GM12878 (cell line): ENCODE data around the gene NSG1. TPM values are rescaled to one million over a fixed set of nuclear protein-coding genes. Genes with fewer than 3 reads are reported as not detected.

ENCODE experiments used
- ATAC-seq: fragments of 200-7000 bp; cut with Tn5 transposase; 3 replicates; pipeline ENCODE4 v1.9.1; 2020; ENCODE audit warnings: mild to moderate bottlenecking, moderate library complexity
- BruUV-seq: library from RNA; stranded (reverse); fragments of 400-500 nt; replicated peaks from 2 replicates; lab custom pipeline; 2021; lab: Mats Ljungman, UMichigan
- CTCF ChIA-PET: fragments of 300-600 bp; sonication (Branson Sonifier 250); formaldehyde crosslinking; extraction: SDS; loops from one replicate; lab custom pipeline; 2021; ENCODE audit warnings: inconsistent platforms; lab: Yijun Ruan, JAX
- POLR2A ChIA-PET: fragments of 350-600 bp; formaldehyde crosslinking; extraction: SDS; loops from one replicate; lab custom pipeline; 2021; ENCODE audit warnings: inconsistent platforms; lab: Charles Lee
- RAD21 ChIA-PET: fragments of 300-600 bp; sonication (Branson Sonifier 250); formaldehyde crosslinking; loops from one replicate; lab custom pipeline; 2023; ENCODE audit warnings: antibody characterized with exemption; ENCODE audit not compliant: unreplicated experiment; lab: Charles Lee
- SMC1A ChIA-PET: fragments of 300-600 bp; sonication (Branson Sonifier 250); formaldehyde crosslinking; loops from one replicate; lab custom pipeline; 2023; ENCODE audit not compliant: unreplicated experiment, uncharacterized antibody; lab: Charles Lee
- DNase-seq: peaks from one replicate; pipeline ENCODE4 v3.0.0-alpha.2; 2011; ENCODE audit warnings: low read depth, low spot score
- FAIRE-seq: peaks from 3 replicates; lab custom pipeline; 2011; peaks lifted over from hg19 to GRCh38; lab: Jason Lieb, UNC
- H2AFZ ChIP-seq: 2 replicates; pipeline ENCODE4 v1.6.0; 2011; ENCODE audit warnings: low read depth, low read length, control low read depth; ENCODE audit not compliant: control insufficient read depth
- H3K27ac ChIP-seq: 2 replicates; pipeline ENCODE4 v1.5.1; 2011; ENCODE audit warnings: control low read depth; ENCODE audit not compliant: control insufficient read depth, insufficient read depth
- H3K27me3 ChIP-seq, 2 experiments: replicated peaks in 1 of 2; 2 replicates each; pipeline versions ENCODE4 v1.6.0 to v1.6.1; 2011; ENCODE audit warnings: low read length in 1 of 2; ENCODE audit not compliant: control insufficient read depth in 2 of 2, insufficient read depth in 2 of 2
- H3K36me3 ChIP-seq, 2 experiments: 2 replicates each; pipeline ENCODE4 v1.5.1; 2011; ENCODE audit warnings: low read length in 1 of 2; ENCODE audit not compliant: control insufficient read depth in 2 of 2, insufficient read depth in 2 of 2
- H3K4me1 ChIP-seq: 2 replicates; pipeline ENCODE4 v1.6.1; 2011; ENCODE audit warnings: mild to moderate bottlenecking, low read length, moderate library complexity, mixed read lengths; ENCODE audit not compliant: control insufficient read depth, insufficient read depth
- H3K4me2 ChIP-seq: 2 replicates; pipeline ENCODE4 v1.6.0; 2011; ENCODE audit warnings: control low read depth; ENCODE audit not compliant: control insufficient read depth, insufficient read depth
- H3K4me3 ChIP-seq: fragments of 200-600 bp; sonication (generic); 2 replicates; pipeline ENCODE4 v1.5.1; 2016
- H3K79me2 ChIP-seq: 2 replicates; pipeline ENCODE4 v1.6.0; 2011; ENCODE audit warnings: low read length; ENCODE audit not compliant: control insufficient read depth, insufficient read depth
- H3K9ac ChIP-seq: 2 replicates; pipeline ENCODE4 v1.8.0; 2011; ENCODE audit warnings: low read length, control low read depth, mixed read lengths; ENCODE audit not compliant: control insufficient read depth, insufficient read depth
- H3K9me3 ChIP-seq: replicated peaks from 3 replicates; pipeline ENCODE4 v1.5.1; 2011; ENCODE audit warnings: mild to moderate bottlenecking, low read length; ENCODE audit not compliant: control insufficient read depth, insufficient read depth
- H4K20me1 ChIP-seq: 2 replicates; pipeline ENCODE4 v1.6.0; 2011; ENCODE audit not compliant: control insufficient read depth, insufficient read depth
- FOS ChIP-seq: IDR thresholded peaks from 3 replicates; pipeline ENCODE4 v1.6.1; 2011; ENCODE audit warnings: borderline replicate concordance; ENCODE audit not compliant: insufficient read length; ENCODE audit errors: extremely low read depth
- PBX3 ChIP-seq: IDR thresholded peaks from 2 replicates; pipeline ENCODE4 v1.6.1; 2011; ENCODE audit warnings: mild to moderate bottlenecking, low read depth, low read length, moderate library complexity; ENCODE audit not compliant: insufficient replicate concordance
- RFX5 ChIP-seq: IDR thresholded peaks from 2 replicates; pipeline ENCODE4 v1.6.1; 2011; ENCODE audit warnings: low read depth, low read length, improper control_type of control experiment
- whole genome bisulfite sequencing: methylation state at CpG from one replicate; pipeline ENCODE4 v1.1.6; 2016; ENCODE audit warnings: low lambda C conversion rate; ENCODE audit not compliant: insufficient replicate concordance, insufficient coverage; ENCODE audit errors: missing lambda C conversion rate; 5-methylcytosine and 5-hydroxymethylcytosine counted together
- in situ Hi-C: fragments of 300-500 bp; cut with MboI; formaldehyde crosslinking; loops from 9 replicates; pipeline ENCODE4 v1.14.3; 2018; ENCODE audit warnings: mixed read lengths
- intact Hi-C: fragments of 100-400 bp; cut with micrococcal nuclease; formaldehyde crosslinking; loops from one replicate; pipeline ENCODE4 v1.14.2; 2022; ENCODE audit not compliant: unreplicated experiment
- polyA plus RNA-seq, 11 experiments: library from polyadenylated mRNA; depleted of rRNA in 4 of 11; unstranded in 6 of 11; stranded (reverse) in 5 of 11; fragments of >200 nt; fragmentation: Nextera tagmentation in 4 of 11; fragmentation: Illumina TruSeq in 1 of 11; extraction: Ambion mirVana in 4 of 11; extraction: Trizol in 1 of 11; gene quantifications; 1 replicate in 1 of 11; 2 replicates in 10 of 11; pipeline versions ENCODE4 v1.2.1 to v1.2.3, GENCODE V29; 2011 to 2016; ENCODE audit warnings: inconsistent platforms in 2 of 11, missing spikeins in 2 of 11, low read depth in 1 of 11
- total RNA-seq, 4 experiments: library from RNA; depleted of rRNA in 3 of 4; stranded (reverse); fragments of >200 nt in 3 of 4; fragmentation: Illumina TruSeq in 1 of 4; extraction: Trizol in 1 of 4; gene quantifications; 2 replicates each; pipeline versions ENCODE4 v1.2.1 to v1.2.3, GENCODE V29; 2013 to 2021
- TF ChIP-seq, protein P1 (sequence below): fragments of 450-650 bp; IDR thresholded peaks from 2 replicates; pipeline ENCODE4 v1.6.1; 2017; ENCODE audit warnings: borderline replicate concordance
- TF ChIP-seq, protein P2 (sequence below): fragments of 450-650 bp; IDR thresholded peaks from 2 replicates; pipeline ENCODE4 v1.6.1; 2017; ENCODE audit warnings: mild to moderate bottlenecking
- TF ChIP-seq, protein P3 (sequence below): IDR thresholded peaks from 2 replicates; pipeline ENCODE4 v1.6.1; 2012; ENCODE audit warnings: low read depth, low read length, improper control_type of control experiment

The NSG1 gene
- total and polyA plus RNA-seq, 10 of the 15 experiments (the other 5 are each of a cell fraction or from before 2014, with no cell fraction given): 0.03 to 0.19 (median 0.10) TPM; not detected in 5

DNA sequence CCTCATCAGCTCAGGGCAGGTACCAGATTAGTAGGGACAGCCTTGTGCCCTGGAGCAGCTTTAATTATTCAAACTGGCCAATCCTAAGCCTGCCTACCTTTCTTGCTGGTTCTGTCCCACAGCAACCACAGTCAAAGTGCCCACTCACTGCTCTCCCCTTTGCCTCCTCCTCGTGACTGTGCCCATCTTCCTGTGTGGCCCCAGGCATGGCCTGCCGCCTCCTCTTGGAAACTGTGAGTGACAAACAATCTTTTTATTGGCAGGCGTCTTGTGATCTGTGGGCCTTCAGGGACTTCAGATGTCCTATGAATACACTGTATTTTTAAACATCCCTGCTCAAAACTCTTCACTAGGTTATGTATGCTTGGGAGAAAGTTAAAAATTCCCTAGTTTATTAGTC, 22.8 kb upstream of the NSG1 start:
- TF ChIP-seq FOS (no peak), RFX5 (no peak), PBX3 (no peak)
- TF ChIP-seq, protein P1, sequence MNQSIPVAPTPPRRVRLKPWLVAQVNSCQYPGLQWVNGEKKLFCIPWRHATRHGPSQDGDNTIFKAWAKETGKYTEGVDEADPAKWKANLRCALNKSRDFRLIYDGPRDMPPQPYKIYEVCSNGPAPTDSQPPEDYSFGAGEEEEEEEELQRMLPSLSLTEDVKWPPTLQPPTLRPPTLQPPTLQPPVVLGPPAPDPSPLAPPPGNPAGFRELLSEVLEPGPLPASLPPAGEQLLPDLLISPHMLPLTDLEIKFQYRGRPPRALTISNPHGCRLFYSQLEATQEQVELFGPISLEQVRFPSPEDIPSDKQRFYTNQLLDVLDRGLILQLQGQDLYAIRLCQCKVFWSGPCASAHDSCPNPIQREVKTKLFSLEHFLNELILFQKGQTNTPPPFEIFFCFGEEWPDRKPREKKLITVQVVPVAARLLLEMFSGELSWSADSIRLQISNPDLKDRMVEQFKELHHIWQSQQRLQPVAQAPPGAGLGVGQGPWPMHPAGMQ: no peak
- TF ChIP-seq, protein P2, sequence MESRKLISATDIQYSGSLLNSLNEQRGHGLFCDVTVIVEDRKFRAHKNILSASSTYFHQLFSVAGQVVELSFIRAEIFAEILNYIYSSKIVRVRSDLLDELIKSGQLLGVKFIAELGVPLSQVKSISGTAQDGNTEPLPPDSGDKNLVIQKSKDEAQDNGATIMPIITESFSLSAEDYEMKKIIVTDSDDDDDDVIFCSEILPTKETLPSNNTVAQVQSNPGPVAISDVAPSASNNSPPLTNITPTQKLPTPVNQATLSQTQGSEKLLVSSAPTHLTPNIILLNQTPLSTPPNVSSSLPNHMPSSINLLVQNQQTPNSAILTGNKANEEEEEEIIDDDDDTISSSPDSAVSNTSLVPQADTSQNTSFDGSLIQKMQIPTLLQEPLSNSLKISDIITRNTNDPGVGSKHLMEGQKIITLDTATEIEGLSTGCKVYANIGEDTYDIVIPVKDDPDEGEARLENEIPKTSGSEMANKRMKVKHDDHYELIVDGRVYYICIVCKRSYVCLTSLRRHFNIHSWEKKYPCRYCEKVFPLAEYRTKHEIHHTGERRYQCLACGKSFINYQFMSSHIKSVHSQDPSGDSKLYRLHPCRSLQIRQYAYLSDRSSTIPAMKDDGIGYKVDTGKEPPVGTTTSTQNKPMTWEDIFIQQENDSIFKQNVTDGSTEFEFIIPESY: no peak
- TF ChIP-seq, protein P3, sequence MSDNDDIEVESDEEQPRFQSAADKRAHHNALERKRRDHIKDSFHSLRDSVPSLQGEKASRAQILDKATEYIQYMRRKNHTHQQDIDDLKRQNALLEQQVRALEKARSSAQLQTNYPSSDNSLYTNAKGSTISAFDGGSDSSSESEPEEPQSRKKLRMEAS: no peak
- no peak for DNase-seq
- ATAC-seq: no peak
- Histone ChIP-seq H2AFZ (no peak overlapping the region), H3K4me2 (no peak overlapping the region), H3K27ac (no peak overlapping the region), H3K4me3 (no peak overlapping the region), H3K27me3 (no peaks in the 10 kb centered on the region), H3K4me1 (no peaks in the 10 kb centered on the region), H3K9ac (no peak overlapping the region), H3K36me3 (no peaks in the 10 kb centered on the region), H3K9me3 (no peaks in the 10 kb centered on the region; the same call in 2 of the 3 replicates), H3K79me2 (no peaks in the 10 kb centered on the region), H4K20me1 (no peaks in the 10 kb centered on the region)
- ChIA-PET POLR2A (no interaction called here), SMC1A (no interaction called here), CTCF (no interaction called here), RAD21 (no interaction called here)
- in situ Hi-C loops: no loop called here
- BruUV-seq: no TSS peak
- intact Hi-C loops: no loop called here
- no peak for FAIRE-seq
- WGBS: 34% methylated on average over 3 of the region's 3 CpGs
